GM18499 (cell line): ENCODE results near the gene GPD2.

Source experiments
- ATAC-seq: cut with Tn5 transposase; IDR thresholded peaks from one replicate; pipeline ENCODE4 v1.9.1; 2021; ENCODE audit warnings: moderate number of reproducible peaks; ENCODE audit not compliant: insufficient read depth, unreplicated experiment

Gene GPD2

GRCh38 chr2:156434461-156435291 lies 1.5 kb upstream of the GPD2 start:
- ATAC-seq, result no peak

- ATAC-seq, result no peak
Observed at GRCh38 chr2:156435396-156435717, 822 bp upstream of the GPD2 start.

GRCh38 chr2:156436497-156437085 lies 412 bp downstream of the GPD2 start:
- ATAC-seq, result peak; percentile 36

GRCh38 chr2:156437272-156437930 lies 1.2 kb downstream of the GPD2 start:
- peak; percentile 22 for ATAC-seq

GRCh38 chr2:156437931-156438410 lies 1.8 kb downstream of the GPD2 start:
- no peak for ATAC-seq

GRCh38 chr2:156443089-156443488 lies 6.9 kb downstream of the GPD2 start:
- ATAC-seq, result no peak

GRCh38 chr2:156445296-156446220 lies 9.4 kb downstream of the GPD2 start:
- peak; percentile 62 for ATAC-seq

GRCh38 chr2:156447761-156448160 lies 11.6 kb downstream of the GPD2 start:
- ATAC-seq, result no peak

- ATAC-seq, result no peak
Observed at GRCh38 chr2:156448766-156449165, 12.6 kb downstream of the GPD2 start.

- ATAC-seq, result no peak
Observed at GRCh38 chr2:156452971-156453370, 16.8 kb downstream of the GPD2 start.

- ATAC-seq, result no peak
Observed at GRCh38 chr2:156455361-156455975, 19.3 kb downstream of the GPD2 start.

GRCh38 chr2:156456616-156457015 lies 20.4 kb downstream of the GPD2 start:
- ATAC-seq, result peak; percentile 49

- no peak for ATAC-seq
Observed at GRCh38 chr2:156457523-156458517, 21.6 kb downstream of the GPD2 start.

GRCh38 chr2:156459720-156460119 lies 23.5 kb downstream of the GPD2 start:
- no peak for ATAC-seq

- ATAC-seq, result no peak
Observed at GRCh38 chr2:156464106-156464505, 27.9 kb downstream of the GPD2 start.

GRCh38 chr2:156465573-156465972 lies 29.4 kb downstream of the GPD2 start:
- no peak for ATAC-seq

GRCh38 chr2:156466739-156467405 lies 30.7 kb downstream of the GPD2 start:
- ATAC-seq, result no peak

- ATAC-seq, result no peak
Observed at GRCh38 chr2:156470975-156471583, 34.9 kb downstream of the GPD2 start.
